IPS DF 6.9 (cell line): ENCODE results near the gene ABR.

Source experiments
- DNase-seq: peaks from one replicate; pipeline ENCODE4 v3.0.0-alpha.2; 2013; ENCODE audit warnings: low read depth, low spot score
- H3K27ac ChIP-seq: one replicate; pipeline ENCODE4 v1.5.1; 2013; ENCODE audit warnings: low read length, control low read depth
- H3K27me3 ChIP-seq: 2 replicates; pipeline ENCODE4 v1.6.1; 2013; ENCODE audit warnings: mild to moderate bottlenecking, low read length; ENCODE audit not compliant: control insufficient read depth, insufficient read depth
- H3K36me3 ChIP-seq: 2 replicates; pipeline ENCODE4 v1.6.1; 2013; ENCODE audit warnings: low read length; ENCODE audit not compliant: control insufficient read depth, insufficient read depth
- H3K4me1 ChIP-seq: 2 replicates; pipeline ENCODE4 v1.6.1; 2013; ENCODE audit warnings: low read length; ENCODE audit not compliant: control insufficient read depth, insufficient read depth
- H3K4me3 ChIP-seq: 2 replicates; pipeline ENCODE4 v1.5.1; 2013; ENCODE audit warnings: mild to moderate bottlenecking, low read length
- H3K9me3 ChIP-seq: 2 replicates; pipeline ENCODE4 v1.6.1; 2013; ENCODE audit warnings: low read length, inconsistent platforms; ENCODE audit not compliant: control insufficient read depth, insufficient read depth
- WGBS: extraction: QIAGEN DNeasy Blood & Tissue Kit; methylation state at CpG from one replicate; pipeline ENCODE4 v1.1.7; 2013; ENCODE audit warnings: mixed read lengths, missing lambda C conversion rate; ENCODE audit not compliant: insufficient read length, insufficient coverage; 5-methylcytosine and 5-hydroxymethylcytosine counted together

ABR gene

DNA sequence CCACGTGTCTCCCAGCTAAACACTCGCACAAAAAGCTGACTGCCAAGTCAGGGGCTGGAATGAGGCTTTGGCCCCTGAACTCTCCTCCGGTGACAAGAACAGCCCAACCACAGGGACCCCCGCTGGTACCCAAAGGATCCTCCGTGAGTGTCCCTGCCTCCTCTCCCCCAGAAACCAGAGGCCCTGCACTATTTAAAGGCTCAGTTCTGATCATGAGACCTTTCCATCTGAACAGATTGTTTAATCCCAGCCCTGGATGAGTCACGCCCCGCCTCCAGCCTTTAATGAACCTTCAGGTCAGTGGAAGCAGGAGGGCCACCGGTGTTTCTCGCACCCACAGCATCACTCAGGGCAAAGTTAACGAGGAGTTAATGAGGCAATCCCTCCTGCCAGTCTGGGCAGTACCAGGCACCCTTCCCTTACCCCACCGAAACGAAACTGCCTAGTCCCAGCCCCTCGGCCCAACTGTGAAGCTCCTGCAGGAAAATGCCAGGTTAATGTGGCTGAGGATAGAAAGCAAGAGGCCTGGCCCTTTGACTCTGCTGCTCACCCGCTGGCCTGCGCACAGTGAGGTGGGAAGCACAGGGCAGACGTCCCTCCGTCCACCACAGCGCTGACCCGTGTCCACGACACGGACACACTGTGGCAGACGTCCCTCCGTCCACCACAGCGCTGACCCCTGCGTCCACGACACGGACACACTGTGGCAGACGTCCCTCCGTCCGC is 150.4 kb downstream of the ABR start:
- Histone ChIP-seq H3K27ac (no peak overlapping the region), H3K36me3 (no peaks in the 10 kb centered on the region), H3K4me3 (no peak overlapping the region), H3K27me3 (no peaks in the 10 kb centered on the region), H3K9me3 (no peaks in the 10 kb centered on the region), H3K4me1 (no peaks in the 10 kb centered on the region; the same call in 1 of the 2 replicates)
- WGBS = no CpG with 5 or more reads among the region's 30 CpGs
- DNase-seq = no peak

DNA sequence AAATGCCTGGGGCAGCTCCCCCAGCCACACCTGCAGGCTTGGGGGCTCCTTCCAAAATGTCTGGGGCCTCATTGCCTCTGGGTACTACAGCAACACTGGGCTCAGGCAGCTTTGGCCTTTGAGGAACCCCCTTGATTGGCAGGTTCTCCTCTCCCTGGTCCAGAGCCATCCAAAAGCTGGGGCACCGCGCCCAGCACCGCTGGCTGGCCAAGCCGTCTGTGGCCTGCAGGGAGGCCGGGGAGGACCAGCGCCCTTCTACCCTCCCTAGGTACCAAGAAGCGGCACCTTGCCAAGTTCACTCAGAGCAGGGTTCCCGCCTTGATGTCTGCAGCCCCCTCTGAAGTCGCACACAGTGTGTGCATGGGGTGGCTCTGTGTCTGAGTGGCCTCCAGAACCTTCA is 152.7 kb downstream of the ABR start:
- Histone ChIP-seq H3K36me3 (no peaks in the 10 kb centered on the region), H3K4me3 (no peak overlapping the region), H3K27me3 (no peaks in the 10 kb centered on the region), H3K27ac (no peak overlapping the region), H3K9me3 (no peaks in the 10 kb centered on the region), H3K4me1 (no peaks in the 10 kb centered on the region; the same call in 1 of the 2 replicates)
- WGBS = no CpG with 5 or more reads among the region's 9 CpGs
- no peak for DNase-seq

DNA sequence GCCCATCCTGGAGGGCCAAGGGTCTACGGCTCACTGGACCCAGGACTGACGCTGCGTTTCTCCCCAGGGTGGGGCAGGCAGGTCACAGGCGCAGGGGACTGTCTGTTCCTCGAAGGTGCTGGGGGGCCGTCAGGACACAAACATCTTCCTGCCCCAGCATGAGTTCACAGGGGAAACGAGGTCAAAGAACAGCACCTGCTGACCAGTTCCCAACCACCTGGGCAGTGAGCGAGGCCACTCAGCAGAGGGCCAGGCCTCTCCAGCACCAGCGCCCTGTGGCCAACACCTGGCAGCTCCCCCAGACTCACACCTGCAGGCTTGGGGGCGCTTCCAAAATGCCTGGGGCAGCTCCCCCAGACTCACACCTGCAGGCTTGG is 153.2 kb downstream of the ABR start:
- WGBS = no CpG with 5 or more reads among the region's 10 CpGs
- Histone ChIP-seq H3K4me3 (no peak overlapping the region), H3K27ac (no peak overlapping the region), H3K27me3 (no peaks in the 10 kb centered on the region), H3K9me3 (no peaks in the 10 kb centered on the region), H3K4me1 (no peaks in the 10 kb centered on the region; the same call in 1 of the 2 replicates), H3K36me3 (no peaks in the 10 kb centered on the region)
- no peak for DNase-seq

DNA sequence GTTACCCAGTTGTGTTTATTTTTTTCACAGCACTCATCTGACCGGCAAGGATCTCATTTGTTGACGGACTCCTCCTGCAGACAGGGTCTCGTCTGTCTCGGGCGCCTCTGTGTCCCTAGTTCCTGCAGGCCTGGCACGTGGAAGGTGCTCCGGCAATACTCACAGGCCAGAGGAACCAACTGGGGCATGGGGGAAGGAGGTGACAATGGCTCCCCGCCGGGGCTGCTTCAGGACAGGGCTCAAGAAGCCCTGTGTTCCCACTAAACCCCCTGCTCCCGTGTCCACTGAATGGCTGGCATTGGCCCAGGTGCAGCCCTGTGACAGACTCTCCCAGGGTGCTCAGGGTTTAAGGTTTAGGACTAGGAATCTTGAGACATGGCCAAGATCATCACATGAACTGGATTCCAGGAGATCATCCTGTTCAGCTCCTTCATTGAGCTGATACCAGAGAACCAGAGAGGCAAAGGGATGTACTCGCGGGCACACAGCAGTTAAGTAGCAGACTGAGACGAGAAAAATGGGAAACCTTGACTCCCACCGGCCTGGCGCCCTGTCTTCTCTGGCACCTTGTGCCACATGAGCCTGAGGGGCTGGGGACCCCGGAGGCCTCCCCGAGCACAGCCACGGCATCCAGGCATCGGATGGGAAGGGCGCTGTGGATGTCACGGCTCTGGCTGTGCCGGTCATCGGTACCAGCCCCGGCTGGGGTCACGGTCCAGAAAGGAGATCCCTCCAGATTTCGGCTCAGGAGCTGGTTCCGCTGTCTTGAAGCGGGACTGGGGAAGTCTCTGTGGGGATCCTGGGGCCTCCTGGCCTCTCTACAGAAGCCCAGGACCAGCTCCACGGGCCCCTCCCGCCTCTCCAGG is 153.8 kb downstream of the ABR start:
- no peak for DNase-seq
- WGBS = no CpG with 5 or more reads among the region's 30 CpGs
- H3K4me3 ChIP-seq = no peak overlapping the region
- H3K4me1 ChIP-seq = no peaks in the 10 kb centered on the region; the same call in 1 of the 2 replicates
- no peak overlapping the region for H3K27ac ChIP-seq
- no peaks in the 10 kb centered on the region for H3K9me3 ChIP-seq
- no peaks in the 10 kb centered on the region for H3K36me3 ChIP-seq
- H3K27me3 ChIP-seq = no peaks in the 10 kb centered on the region

DNA sequence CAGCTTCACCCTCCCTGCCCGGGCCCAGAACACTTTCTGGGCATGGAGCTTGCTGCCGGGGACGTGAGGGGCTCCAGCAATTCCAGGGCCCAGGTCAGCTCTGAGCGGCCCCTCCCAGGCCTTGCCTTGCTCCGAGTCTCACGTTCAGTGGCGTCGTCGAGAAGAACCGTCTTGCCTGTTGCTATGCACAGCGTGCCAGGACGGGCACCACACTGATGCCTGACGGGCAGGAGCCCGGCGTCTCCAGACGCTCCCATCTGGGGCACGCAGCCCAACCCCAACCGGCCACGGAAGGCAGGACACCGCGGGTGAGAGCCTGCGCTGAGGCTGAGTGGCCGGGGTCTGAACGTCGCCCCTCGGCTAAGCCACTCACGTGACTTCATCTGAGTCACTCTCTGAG is 155.7 kb downstream of the ABR start:
- H3K27me3 ChIP-seq = no peaks in the 10 kb centered on the region
- H3K4me3 ChIP-seq = no peak overlapping the region
- no peak for DNase-seq
- H3K9me3 ChIP-seq = no peaks in the 10 kb centered on the region
- H3K27ac ChIP-seq = no peak overlapping the region
- no peaks in the 10 kb centered on the region for H3K36me3 ChIP-seq
- WGBS = no CpG with 5 or more reads among the region's 27 CpGs
- H3K4me1 ChIP-seq = no peaks in the 10 kb centered on the region; the same call in 1 of the 2 replicates

DNA sequence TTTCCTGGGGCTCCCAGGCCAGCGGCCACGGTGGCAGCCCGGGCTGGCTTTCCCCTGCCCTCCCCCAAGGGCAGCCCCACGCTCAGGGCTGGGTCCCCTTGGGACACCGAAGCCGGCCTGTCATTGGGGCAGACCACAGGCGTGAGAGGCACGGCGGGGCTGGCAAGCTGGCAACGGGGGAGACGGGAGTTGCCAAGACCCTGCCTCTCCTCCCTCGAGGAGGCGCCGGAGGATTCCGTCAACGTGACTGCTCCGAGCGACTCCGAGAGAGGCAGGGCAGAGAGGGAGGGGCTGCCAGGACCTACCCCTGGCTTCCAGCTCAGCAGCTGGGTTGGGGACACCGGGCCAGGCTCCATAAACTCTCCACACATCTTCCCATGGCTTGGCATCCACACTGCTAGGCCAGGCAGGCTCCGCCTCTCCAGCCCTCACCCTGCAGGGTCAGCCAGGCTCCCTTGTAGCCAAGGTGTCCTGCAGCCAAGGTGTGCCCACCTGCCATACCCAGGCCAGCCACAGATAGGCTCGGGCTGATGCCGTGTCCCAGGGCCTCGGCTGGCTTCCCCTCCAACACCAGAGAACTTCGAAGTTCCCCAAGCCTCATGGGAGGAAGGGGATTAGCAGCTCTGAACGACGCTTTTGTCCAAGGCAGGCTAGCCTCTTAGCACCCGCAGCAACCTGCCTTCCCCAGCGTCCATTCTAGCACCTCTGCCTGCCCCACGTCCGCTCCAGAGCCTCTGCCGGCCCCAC is 157.3 kb downstream of the ABR start:
- Histone ChIP-seq H3K36me3 (no peaks in the 10 kb centered on the region), H3K9me3 (no peaks in the 10 kb centered on the region), H3K27me3 (no peaks in the 10 kb centered on the region), H3K27ac (no peak overlapping the region), H3K4me3 (no peak overlapping the region), H3K4me1 (no peaks in the 10 kb centered on the region; the same call in 1 of the 2 replicates)
- no peak for DNase-seq
- no CpG with 5 or more reads among the region's 32 CpGs for WGBS

DNA sequence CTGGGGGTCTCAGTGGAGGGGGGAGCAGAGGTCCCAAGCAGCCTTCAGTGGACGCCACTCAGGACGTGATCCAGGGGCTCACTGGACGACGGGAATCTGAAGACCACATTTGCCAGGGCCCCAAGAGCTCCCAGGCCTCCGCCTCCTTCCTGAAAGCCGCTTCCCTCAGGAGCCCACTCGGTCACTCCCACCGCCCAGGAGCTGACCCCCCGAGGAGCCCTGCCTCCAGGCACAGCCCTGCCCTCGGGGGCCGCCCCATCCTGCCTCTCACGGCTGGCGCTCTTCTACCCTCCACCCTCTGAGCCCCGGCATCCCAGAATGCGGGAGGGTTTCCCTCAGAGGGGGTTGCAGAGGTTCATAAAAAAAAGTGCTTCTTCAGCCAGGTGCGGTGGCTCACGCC is 158.6 kb downstream of the ABR start:
- Histone ChIP-seq H3K36me3 (no peaks in the 10 kb centered on the region), H3K4me1 (no peaks in the 10 kb centered on the region; the same call in 1 of the 2 replicates), H3K27me3 (no peaks in the 10 kb centered on the region), H3K27ac (no peak overlapping the region), H3K9me3 (no peaks in the 10 kb centered on the region), H3K4me3 (no peak overlapping the region)
- WGBS = no CpG with 5 or more reads among the region's 17 CpGs
- no peak for DNase-seq

DNA sequence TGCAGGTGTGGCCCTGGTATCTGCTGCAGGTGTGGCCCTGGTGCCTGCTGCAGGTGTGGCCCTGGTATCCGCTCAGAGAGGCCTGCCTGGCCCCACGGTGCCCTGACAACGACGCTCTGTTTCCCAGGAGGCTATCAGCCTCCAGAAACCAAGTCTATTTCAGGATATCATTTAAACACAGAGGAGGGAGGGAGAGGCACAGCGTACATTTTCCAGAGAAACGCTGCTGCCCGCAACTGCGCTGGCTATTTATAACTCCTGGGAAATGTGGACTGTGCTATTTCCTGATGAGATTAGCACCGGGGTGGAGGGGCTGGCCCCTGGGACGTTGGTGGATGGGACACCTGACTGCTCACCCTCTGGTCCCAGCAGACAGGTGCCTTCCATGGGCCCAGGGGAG is 160.3 kb downstream of the ABR start:
- Histone ChIP-seq H3K27ac (no peak overlapping the region), H3K4me3 (no peak overlapping the region), H3K36me3 (no peaks in the 10 kb centered on the region), H3K9me3 (no peaks in the 10 kb centered on the region), H3K27me3 (no peaks in the 10 kb centered on the region), H3K4me1 (no peaks in the 10 kb centered on the region)
- WGBS = no CpG with 5 or more reads among the region's 10 CpGs
- DNase-seq = no peak

DNA sequence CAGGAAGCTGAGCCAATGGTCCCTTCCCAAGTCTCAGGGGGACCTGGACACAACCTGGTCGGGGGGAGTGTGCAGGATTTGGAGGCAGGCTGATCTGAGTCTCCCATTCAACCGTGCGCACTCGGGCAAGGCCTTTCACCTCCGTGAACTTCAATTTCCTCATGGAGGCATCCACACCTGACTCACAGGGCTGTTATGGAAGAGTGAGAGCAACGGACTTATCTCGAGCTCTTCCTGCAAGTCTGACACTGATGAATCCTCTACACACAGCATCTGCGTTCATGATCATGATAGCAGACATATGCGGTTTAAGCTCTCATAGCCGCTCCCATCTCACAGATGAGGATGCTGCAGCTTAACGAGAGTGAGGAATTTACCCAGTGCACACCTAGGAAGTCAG is 161.2 kb downstream of the ABR start:
- H3K27ac ChIP-seq = no peak overlapping the region
- no CpG with 5 or more reads among the region's 11 CpGs for WGBS
- no peak for DNase-seq
- H3K36me3 ChIP-seq = no peaks in the 10 kb centered on the region
- no peaks in the 10 kb centered on the region for H3K4me1 ChIP-seq
- H3K27me3 ChIP-seq = no peaks in the 10 kb centered on the region
- no peak overlapping the region for H3K4me3 ChIP-seq
- no peaks in the 10 kb centered on the region for H3K9me3 ChIP-seq

DNA sequence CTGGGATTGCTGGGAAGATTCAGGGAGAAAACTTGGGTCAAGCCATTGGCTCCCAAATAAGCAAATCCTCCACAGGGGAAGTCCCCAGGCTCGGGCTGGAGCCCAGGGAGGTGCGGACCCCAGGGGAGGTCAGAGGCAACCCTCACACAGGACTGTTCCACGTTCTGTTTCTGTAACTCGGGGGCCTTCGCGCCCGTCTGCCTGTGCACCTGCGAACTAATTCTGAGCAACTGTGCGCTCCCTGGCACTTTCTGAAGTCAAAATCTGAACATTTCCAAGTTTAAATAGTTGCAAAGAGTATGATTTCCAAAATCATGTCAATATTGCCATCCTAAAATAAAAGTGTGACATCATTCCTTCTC is 166.1 kb downstream of the ABR start:
- H3K4me3 ChIP-seq = no peak overlapping the region
- H3K36me3 ChIP-seq = no peaks in the 10 kb centered on the region
- no peak for DNase-seq
- no CpG with 5 or more reads among the region's 9 CpGs for WGBS
- no peaks in the 10 kb centered on the region for H3K9me3 ChIP-seq
- H3K4me1 ChIP-seq = no peaks in the 10 kb centered on the region; the same call in 1 of the 2 replicates
- no peak overlapping the region for H3K27ac ChIP-seq
- no peaks in the 10 kb centered on the region for H3K27me3 ChIP-seq
